Mesenchymal stem cell (in vitro differentiated cells and primary cell): ENCODE measurements around the gene CALML6.

Source experiments
- DNase-seq: peaks from one replicate; pipeline ENCODE4 v3.0.0-alpha.2; 2013
- H2AFZ ChIP-seq: one replicate; pipeline ENCODE4 v1.6.1; 2013; ENCODE audit warnings: low read depth, mild to moderate bottlenecking, control low read depth, inconsistent platforms, low read length, moderate library complexity
- H2AK5ac ChIP-seq: 2 replicates; pipeline ENCODE4 v1.6.1; 2013; ENCODE audit warnings: low read length, moderate library complexity, mild to moderate bottlenecking, inconsistent platforms; ENCODE audit not compliant: severe bottlenecking
- H2BK120ac ChIP-seq: one replicate; pipeline ENCODE4 v1.6.1; 2013; ENCODE audit warnings: low read depth, mild to moderate bottlenecking, inconsistent platforms, low read length, moderate library complexity
- H2BK12ac ChIP-seq, 2 experiments: one replicate each; pipeline ENCODE4 v1.6.1; 2013; ENCODE audit warnings: inconsistent platforms in 2 of 2, low read length in 2 of 2, mild to moderate bottlenecking in 2 of 2, moderate library complexity in 2 of 2, control low read depth in 1 of 2
- H2BK15ac ChIP-seq: one replicate; pipeline ENCODE4 v1.6.1; 2013; ENCODE audit warnings: mild to moderate bottlenecking, low read depth, inconsistent platforms; ENCODE audit not compliant: poor library complexity, severe bottlenecking
- H2BK5ac ChIP-seq: 2 replicates; pipeline ENCODE4 v1.6.1; 2013; ENCODE audit warnings: low read depth, mild to moderate bottlenecking, low read length, control low read depth, inconsistent platforms; ENCODE audit not compliant: poor library complexity, severe bottlenecking
- H3K14ac ChIP-seq, 2 experiments: one replicate each; pipeline ENCODE4 v1.6.1; 2013; ENCODE audit warnings: inconsistent platforms in 2 of 2, low read length in 2 of 2, control low read depth in 1 of 2, mild to moderate bottlenecking in 1 of 2, moderate library complexity in 1 of 2
- H3K18ac ChIP-seq, 2 experiments: one replicate each; pipeline ENCODE4 v1.6.1; 2013; ENCODE audit warnings: inconsistent platforms in 2 of 2, low read length in 2 of 2, control low read depth in 1 of 2, low read depth in 1 of 2, mild to moderate bottlenecking in 1 of 2
- H3K23ac ChIP-seq, 2 experiments: one replicate each; pipeline ENCODE4 v1.6.1; 2013; ENCODE audit warnings: inconsistent platforms in 2 of 2, low read length in 2 of 2, mild to moderate bottlenecking in 2 of 2, moderate library complexity in 2 of 2, control low read depth in 1 of 2
- H3K27ac ChIP-seq: 2 replicates; pipeline ENCODE4 v1.5.1; 2013; ENCODE audit warnings: mild to moderate bottlenecking, moderate library complexity, low read length, control low read depth, inconsistent platforms; ENCODE audit not compliant: poor library complexity, severe bottlenecking
- H3K27me3 ChIP-seq, 2 experiments: 2 replicates each; pipeline versions ENCODE4 v1.6.1 to v1.7.0; 2013; ENCODE audit warnings: low read length in 2 of 2, mild to moderate bottlenecking in 2 of 2, moderate library complexity in 2 of 2, control low read depth in 1 of 2, inconsistent platforms in 1 of 2; ENCODE audit not compliant: control insufficient read depth in 1 of 2, insufficient read depth in 1 of 2
- H3K36me3 ChIP-seq, 2 experiments: 2 replicates each; pipeline versions ENCODE4 v1.6.1 to v1.7.0; 2013; ENCODE audit warnings: low read length in 2 of 2, control low read depth in 1 of 2, inconsistent platforms in 1 of 2, low read depth in 1 of 2, mild to moderate bottlenecking in 1 of 2; ENCODE audit not compliant: insufficient read depth in 2 of 2, control insufficient read depth in 1 of 2
- H3K4ac ChIP-seq, 2 experiments: one replicate each; pipeline ENCODE4 v1.6.1; 2013; ENCODE audit warnings: inconsistent platforms in 2 of 2, low read length in 2 of 2, mild to moderate bottlenecking in 2 of 2, moderate library complexity in 2 of 2, control low read depth in 1 of 2, low read depth in 1 of 2
- H3K4me1 ChIP-seq: 2 replicates; pipeline ENCODE4 v1.6.1; 2013; ENCODE audit warnings: low read depth, low read length, control low read depth; ENCODE audit not compliant: control insufficient read depth, insufficient read depth
- H3K4me2 ChIP-seq: 2 replicates; pipeline ENCODE4 v1.6.1; 2013; ENCODE audit warnings: low read length, mild to moderate bottlenecking, inconsistent platforms; ENCODE audit not compliant: poor library complexity, severe bottlenecking
- H3K4me3 ChIP-seq, 2 experiments: 2 replicates each; pipeline versions ENCODE4 v1.5.1 to v1.7.0; 2013; ENCODE audit warnings: low read length in 2 of 2, mild to moderate bottlenecking in 2 of 2, control low read depth in 1 of 2, low read depth in 1 of 2; ENCODE audit not compliant: insufficient read depth in 1 of 2
- H3K79me1 ChIP-seq: replicated peaks from 2 replicates; pipeline ENCODE4 v1.6.1; 2013; ENCODE audit warnings: mild to moderate bottlenecking, control low read depth, low read length, inconsistent platforms; ENCODE audit not compliant: poor library complexity, severe bottlenecking
- H3K9ac ChIP-seq: 2 replicates; pipeline ENCODE4 v1.7.0; 2013; ENCODE audit warnings: mild to moderate bottlenecking, low read length, moderate library complexity
- H3K9me3 ChIP-seq: 2 replicates; pipeline ENCODE4 v1.7.0; 2013; ENCODE audit warnings: mild to moderate bottlenecking, low read length; ENCODE audit not compliant: control insufficient read depth
- H4K8ac ChIP-seq: one replicate; pipeline ENCODE4 v1.6.1; 2013; ENCODE audit warnings: inconsistent platforms, mild to moderate bottlenecking, low read length, moderate library complexity
- H4K91ac ChIP-seq: one replicate; pipeline ENCODE4 v1.6.1; 2013; ENCODE audit warnings: mild to moderate bottlenecking, low read length, inconsistent platforms
- WGBS: methylation state at CpG from one replicate; pipeline ENCODE4 v1.1.7; 2013; ENCODE audit warnings: mixed read lengths; 5-methylcytosine and 5-hydroxymethylcytosine counted together

The CALML6 gene

DNA sequence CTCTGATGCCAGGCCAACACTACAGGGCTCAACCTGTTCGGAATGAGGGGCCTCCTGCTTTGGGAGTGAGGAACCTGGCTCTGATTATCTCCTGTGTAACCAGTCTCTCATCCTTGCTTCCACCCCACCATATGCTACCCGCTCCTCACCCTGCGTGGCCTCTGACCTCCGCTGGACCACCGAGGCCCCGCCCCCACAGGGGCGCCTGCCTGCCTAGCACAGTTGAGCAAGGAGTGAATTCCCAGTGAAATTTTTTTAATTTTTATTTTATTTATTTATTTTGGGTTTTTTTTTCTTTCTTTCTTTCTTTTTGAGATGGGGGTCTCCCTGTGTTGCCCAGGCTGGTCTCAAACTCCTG lies 22.3 kb upstream of the CALML6 start:
- Histone ChIP-seq H3K9me3 (no peaks in the 10 kb centered on the region), H3K14ac (no peak overlapping the region), H2BK5ac (no peak overlapping the region), H2BK120ac (no peak overlapping the region), H4K8ac (no peak overlapping the region), H3K4ac (no peak overlapping the region), H3K27ac (no peak overlapping the region), H3K27me3 (peaks cover 0 to 11% of the 10 kb centered on the region in 2 experiments), H2AK5ac (no peak overlapping the region), H3K4me3 (peak overlapping the region in 1 of 2 experiments; percentile 85), H3K18ac (no peak overlapping the region), H3K79me1 (peaks cover 20% of the 10 kb centered on the region), H2BK15ac (no peak overlapping the region), H3K9ac (peak overlapping the region; percentile 87), H2AFZ (no peak overlapping the region), H3K4me1 (peaks cover 36% of the 10 kb centered on the region), H3K36me3 (peaks cover 0 to 14% of the 10 kb centered on the region in 2 experiments), H2BK12ac (no peak overlapping the region), H3K4me2 (no peak overlapping the region), H3K23ac (no peak overlapping the region), H4K91ac (no peak overlapping the region)
- WGBS, result 90% methylated on average over 2 of the region's 7 CpGs
- no peak for DNase-seq

DNA sequence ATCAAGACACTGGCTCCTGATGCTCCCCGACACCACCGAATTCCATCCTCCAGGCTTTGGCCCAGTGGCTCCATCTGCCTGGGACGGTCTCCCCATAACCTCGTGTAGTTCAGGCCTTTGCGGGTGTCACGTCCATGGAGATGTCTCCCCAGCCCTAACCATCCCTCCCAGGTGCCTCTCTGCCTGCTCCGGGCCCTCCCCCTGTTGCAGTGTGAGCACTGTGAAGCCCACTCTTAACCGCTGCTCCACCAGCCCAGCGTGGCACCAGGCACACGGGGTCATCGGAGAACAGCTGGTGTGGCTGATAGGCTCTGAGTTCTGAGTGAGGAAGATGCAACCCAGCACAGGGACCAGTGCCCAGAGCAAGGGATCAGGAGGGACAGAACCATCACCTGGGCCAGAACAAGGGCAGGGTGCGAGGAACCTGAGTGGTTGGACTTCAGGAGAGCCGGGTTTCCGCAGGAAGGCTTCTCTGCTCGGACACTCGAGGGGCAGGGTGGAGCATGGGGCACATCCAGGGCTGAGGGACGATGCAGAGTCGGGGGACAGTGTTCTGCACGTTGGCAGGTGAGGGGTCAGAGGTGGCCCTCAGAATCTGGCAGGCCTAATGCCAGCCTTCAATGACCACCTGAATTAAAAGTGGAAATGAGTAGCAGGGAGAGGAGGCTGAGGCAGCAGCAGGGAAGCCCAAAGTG lies 21.6 kb upstream of the CALML6 start:
- Histone ChIP-seq H2AFZ (no peak overlapping the region), H2BK5ac (no peak overlapping the region), H2BK120ac (peak overlapping the region; percentile 13), H2AK5ac (no peak overlapping the region), H3K4me3 (no peak overlapping the region), H4K91ac (no peak overlapping the region), H3K36me3 (peaks cover 0 to 11% of the 10 kb centered on the region in 2 experiments), H3K9me3 (no peaks in the 10 kb centered on the region), H4K8ac (no peak overlapping the region), H3K4me2 (no peak overlapping the region), H3K14ac (no peak overlapping the region), H3K18ac (no peak overlapping the region), H3K23ac (no peak overlapping the region), H3K4me1 (peaks cover 34% of the 10 kb centered on the region), H3K4ac (no peak overlapping the region), H3K27me3 (peaks cover 0 to 11% of the 10 kb centered on the region in 2 experiments), H3K79me1 (peaks cover 20% of the 10 kb centered on the region), H2BK15ac (peak overlapping the region; percentile 65), H3K27ac (no peak overlapping the region), H3K9ac (no peak overlapping the region), H2BK12ac (no peak overlapping the region)
- no peak for DNase-seq
- WGBS, result 89% methylated on average over 19 of the region's 19 CpGs

DNA sequence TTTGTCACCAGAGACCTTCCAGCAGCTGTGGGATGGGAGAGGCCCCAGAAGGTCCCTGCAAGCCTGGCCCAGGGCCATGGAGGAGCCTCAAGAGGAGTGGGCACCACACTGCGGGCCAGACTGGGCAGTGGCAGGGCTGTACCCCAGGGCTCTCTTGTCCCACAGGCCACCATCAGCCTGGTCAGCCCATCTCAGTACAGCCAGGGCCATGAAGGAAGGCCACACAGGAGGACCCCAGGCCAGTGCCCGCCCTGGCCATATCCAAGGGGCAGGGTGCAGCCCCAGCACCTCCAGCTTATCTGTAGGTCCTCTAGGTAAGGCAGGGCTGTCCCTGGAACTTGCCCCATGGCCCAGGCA lies 21.1 kb upstream of the CALML6 start:
- peaks cover 0 to 11% of the 10 kb centered on the region in 2 experiments for H3K27me3 ChIP-seq
- peaks cover 0 to 11% of the 10 kb centered on the region in 2 experiments for H3K36me3 ChIP-seq
- no peak overlapping the region for H3K27ac ChIP-seq
- H2AFZ ChIP-seq, result no peak overlapping the region
- no peak overlapping the region for H4K8ac ChIP-seq
- no peak overlapping the region for H3K4me3 ChIP-seq
- H3K4ac ChIP-seq, result no peak overlapping the region
- H4K91ac ChIP-seq, result peak overlapping the region; percentile 18
- no peak for DNase-seq
- H3K18ac ChIP-seq, result no peak overlapping the region
- peaks cover 20% of the 10 kb centered on the region for H3K79me1 ChIP-seq
- no peak overlapping the region for H3K4me2 ChIP-seq
- no peak overlapping the region for H2BK15ac ChIP-seq
- peaks cover 31% of the 10 kb centered on the region for H3K4me1 ChIP-seq
- no peak overlapping the region for H3K23ac ChIP-seq
- no peak overlapping the region for H2AK5ac ChIP-seq
- H2BK120ac ChIP-seq, result peak overlapping the region; percentile 13
- peak overlapping the region; percentile 52 for H3K9ac ChIP-seq
- H3K14ac ChIP-seq, result peak overlapping the region in 1 of 2 experiments; percentile 30
- H2BK5ac ChIP-seq, result no peak overlapping the region
- 96% methylated on average over 2 of the region's 2 CpGs for WGBS
- H3K9me3 ChIP-seq, result no peaks in the 10 kb centered on the region
- H2BK12ac ChIP-seq, result peak overlapping the region in 1 of 2 experiments; percentile 59

DNA sequence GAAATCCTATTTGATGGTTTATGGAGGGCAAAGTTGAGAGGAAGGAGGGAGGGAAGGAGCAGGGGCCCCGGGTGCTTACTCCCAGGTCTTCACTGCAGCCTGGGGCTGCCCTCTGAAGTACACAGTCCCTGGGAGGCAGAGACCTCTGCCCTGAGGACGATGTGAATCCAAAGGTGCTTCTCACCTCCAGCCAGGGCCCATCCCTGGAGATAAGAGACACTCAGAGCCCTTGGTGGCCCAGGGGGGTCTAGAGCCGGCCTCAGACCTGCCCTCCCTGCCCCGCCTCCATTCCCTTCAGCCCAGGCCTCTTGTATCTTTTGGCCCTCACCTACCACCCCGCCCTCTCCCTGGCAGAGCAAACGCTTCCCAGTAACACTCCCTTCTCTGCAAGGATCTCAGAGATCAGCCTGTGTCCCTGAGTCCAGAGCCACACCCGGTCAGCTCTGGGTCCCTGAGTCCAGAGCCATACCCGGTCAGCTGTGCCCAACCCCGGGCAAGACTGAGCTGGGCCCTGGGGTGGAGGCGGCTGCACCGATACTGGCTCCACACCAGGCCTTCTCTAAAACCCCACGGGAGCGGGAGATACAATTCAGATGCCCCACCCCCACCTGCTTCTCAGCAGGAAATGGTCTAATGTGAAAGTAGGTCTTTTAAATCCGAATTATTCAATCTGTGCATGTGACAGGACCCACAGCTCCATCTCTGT lies 20.6 kb upstream of the CALML6 start:
- Histone ChIP-seq H3K23ac (no peak overlapping the region), H3K4me2 (no peak overlapping the region), H2AFZ (peak overlapping the region; percentile 57), H3K4me3 (peak overlapping the region in 1 of 2 experiments; percentile 55), H3K36me3 (peaks cover 0 to 11% of the 10 kb centered on the region in 2 experiments), H3K4me1 (peaks cover 31% of the 10 kb centered on the region), H3K18ac (peak overlapping the region in 1 of 2 experiments; percentile 51), H2BK5ac (no peak overlapping the region), H3K14ac (peak overlapping the region in 1 of 2 experiments; percentile 57), H2AK5ac (no peak overlapping the region), H4K91ac (no peak overlapping the region), H3K79me1 (peaks cover 20% of the 10 kb centered on the region), H2BK120ac (no peak overlapping the region), H2BK15ac (no peak overlapping the region), H4K8ac (no peak overlapping the region), H3K4ac (peak overlapping the region in 1 of 2 experiments; percentile 20), H3K9me3 (no peaks in the 10 kb centered on the region), H3K9ac (peak overlapping the region; percentile 52), H3K27me3 (peaks cover 0 to 11% of the 10 kb centered on the region in 2 experiments), H3K27ac (no peak overlapping the region), H2BK12ac (peak overlapping the region in 1 of 2 experiments; percentile 16)
- no peak for DNase-seq
- 43% methylated on average over 12 of the region's 14 CpGs for WGBS
